HEK293 (cell line): ENCODE results near the gene ADAMTS4.
A peak's percentile ranks its signal among the peaks of the same experiment; 100 is the strongest.

Source experiments
- CTCF ChIA-PET: fragments of 350-600 bp; formaldehyde crosslinking; extraction: SDS; loops from one replicate; lab custom pipeline; 2021; ENCODE audit warnings: antibody characterized with exemption; lab: Yijun Ruan, JAX
- POLR2A ChIA-PET: fragments of 300-600 bp; formaldehyde crosslinking; extraction: SDS; loops from one replicate; lab custom pipeline; 2020; ENCODE audit warnings: antibody characterized with exemption, inconsistent platforms; lab: Yijun Ruan, JAX
- H3K27ac ChIP-seq: fragments of 200-500 bp; sonication (Bioruptor generic); 2 replicates; pipeline ENCODE4 v1.5.1; 2014; ENCODE audit warnings: low read depth, low read length, control low read depth, inconsistent platforms; ENCODE audit errors: extremely low read depth
- H3K36me3 ChIP-seq, 2 experiments: fragments of 200-500 bp in 1 of 2; sonication (Bioruptor generic) in 1 of 2; 1 replicate in 1 of 2; 2 replicates in 1 of 2; pipeline ENCODE4 v1.5.1; 2014 to 2017; ENCODE audit warnings: inconsistent platforms in 2 of 2, low read length in 2 of 2; ENCODE audit not compliant: control insufficient read depth in 2 of 2, insufficient read depth in 1 of 2
- H3K4me1 ChIP-seq: fragments of 200-500 bp; sonication (Bioruptor generic); 2 replicates; pipeline ENCODE4 v1.5.1; 2014; ENCODE audit warnings: mild to moderate bottlenecking, low read length, inconsistent platforms; ENCODE audit not compliant: control insufficient read depth, insufficient read depth
- H3K4me3 ChIP-seq: 2 replicates; pipeline ENCODE4 v1.5.1; 2011; ENCODE audit warnings: low read depth, mild to moderate bottlenecking, control low read depth, low read length, moderate library complexity
- H3K9me3 ChIP-seq: fragments of 200-500 bp; sonication (Bioruptor generic); 2 replicates; pipeline ENCODE4 v1.5.1; 2014; ENCODE audit warnings: low read depth, low read length, inconsistent platforms; ENCODE audit not compliant: control insufficient read depth, insufficient read depth
- KLF1 ChIP-seq: fragments of 450-650 bp; formaldehyde crosslinking; IDR thresholded peaks from 2 replicates; pipeline ENCODE4 v1.5.1; 2016; ENCODE audit warnings: missing biosample characterization, missing genetic modification characterization
- KLF7 ChIP-seq: fragments of 450-650 bp; formaldehyde crosslinking; IDR thresholded peaks from 2 replicates; pipeline ENCODE4 v1.5.1; 2016; ENCODE audit warnings: missing biosample characterization, missing genetic modification characterization, borderline replicate concordance
- SCRT1 ChIP-seq: fragments of 450-650 bp; formaldehyde crosslinking; IDR thresholded peaks from 2 replicates; pipeline ENCODE4 v1.5.1; 2016; ENCODE audit warnings: missing biosample characterization, missing genetic modification characterization, borderline replicate concordance
- ZBTB1 ChIP-seq: fragments of 450-650 bp; formaldehyde crosslinking; IDR thresholded peaks from 2 replicates; pipeline ENCODE4 v1.5.1; 2016; ENCODE audit warnings: missing biosample characterization, missing genetic modification characterization
- ZBTB17 ChIP-seq: fragments of 450-650 bp; formaldehyde crosslinking; IDR thresholded peaks from 2 replicates; pipeline ENCODE4 v1.5.1; 2016; ENCODE audit warnings: missing biosample characterization, missing genetic modification characterization
- ZBTB20 ChIP-seq: fragments of 450-650 bp; formaldehyde crosslinking; IDR thresholded peaks from 2 replicates; pipeline ENCODE4 v1.5.1; 2016; ENCODE audit warnings: missing biosample characterization, missing genetic modification characterization
- ZEB2 ChIP-seq: fragments of 450-650 bp; formaldehyde crosslinking; IDR thresholded peaks from 2 replicates; pipeline ENCODE4 v1.5.1; 2016; ENCODE audit warnings: missing biosample characterization, missing genetic modification characterization
- ZNF26 ChIP-seq: fragments of 450-650 bp; formaldehyde crosslinking; IDR thresholded peaks from 2 replicates; pipeline ENCODE4 v1.5.1; 2016; ENCODE audit warnings: missing biosample characterization, missing genetic modification characterization
- ZNF266 ChIP-seq: fragments of 450-650 bp; formaldehyde crosslinking; IDR thresholded peaks from 2 replicates; pipeline ENCODE4 v1.5.1; 2016; ENCODE audit warnings: missing biosample characterization, missing genetic modification characterization, low read depth
- ZNF292 ChIP-seq: fragments of 450-650 bp; formaldehyde crosslinking; IDR thresholded peaks from 2 replicates; pipeline ENCODE4 v1.5.1; 2016; ENCODE audit warnings: low read depth, missing biosample characterization, missing genetic modification characterization, borderline replicate concordance
- ZNF341 ChIP-seq: fragments of 450-650 bp; formaldehyde crosslinking; IDR thresholded peaks from 2 replicates; pipeline ENCODE4; 2016; ENCODE audit warnings: low read depth, missing biosample characterization, missing genetic modification characterization
- ZNF366 ChIP-seq: fragments of 450-650 bp; formaldehyde crosslinking; conservative IDR thresholded peaks from 2 replicates; pipeline ENCODE4 v1.5.1; 2016; ENCODE audit warnings: missing biosample characterization, missing genetic modification characterization
- ZNF404 ChIP-seq: fragments of 450-650 bp; formaldehyde crosslinking; IDR thresholded peaks from 2 replicates; pipeline ENCODE4 v1.5.1; 2017; ENCODE audit warnings: missing biosample characterization, missing genetic modification characterization
- ZNF416 ChIP-seq: fragments of 450-650 bp; formaldehyde crosslinking; IDR thresholded peaks from 2 replicates; pipeline ENCODE4 v1.5.1; 2016; ENCODE audit warnings: missing biosample characterization, missing genetic modification characterization
- ZNF501 ChIP-seq: fragments of 450-650 bp; formaldehyde crosslinking; IDR thresholded peaks from 2 replicates; pipeline ENCODE4 v1.5.1; 2016; ENCODE audit warnings: missing biosample characterization, missing genetic modification characterization
- ZNF518A ChIP-seq: fragments of 450-650 bp; formaldehyde crosslinking; conservative IDR thresholded peaks from 2 replicates; pipeline ENCODE4 v1.5.1; 2016; ENCODE audit warnings: low read depth, missing biosample characterization, missing genetic modification characterization
- ZNF580 ChIP-seq: fragments of 450-650 bp; formaldehyde crosslinking; IDR thresholded peaks from 2 replicates; pipeline ENCODE4 v1.5.1; 2016; ENCODE audit warnings: missing biosample characterization, missing genetic modification characterization
- ZNF596 ChIP-seq: fragments of 450-650 bp; IDR thresholded peaks from 2 replicates; pipeline ENCODE4 v1.5.0; 2018; ENCODE audit warnings: missing biosample characterization, mild to moderate bottlenecking, missing genetic modification characterization, moderate library complexity
- ZNF623 ChIP-seq: fragments of 450-650 bp; formaldehyde crosslinking; IDR thresholded peaks from 2 replicates; pipeline ENCODE4 v1.5.1; 2016; ENCODE audit warnings: missing biosample characterization, missing genetic modification characterization
- ZNF626 ChIP-seq: fragments of 450-650 bp; sonication (Bioruptor Pico); formaldehyde crosslinking; IDR thresholded peaks from 2 replicates; pipeline ENCODE4 v1.5.1; 2018; ENCODE audit warnings: missing biosample characterization, missing genetic modification characterization, inconsistent platforms
- ZNF660 ChIP-seq: fragments of 450-650 bp; IDR thresholded peaks from 2 replicates; pipeline ENCODE4 v1.5.1; 2018; ENCODE audit warnings: missing biosample characterization, mild to moderate bottlenecking, missing genetic modification characterization
- ZNF692 ChIP-seq: fragments of 450-650 bp; formaldehyde crosslinking; IDR thresholded peaks from 2 replicates; pipeline ENCODE4 v1.5.1; 2016; ENCODE audit warnings: missing biosample characterization, missing genetic modification characterization
- ZSCAN30 ChIP-seq: fragments of 450-650 bp; IDR thresholded peaks from 2 replicates; pipeline ENCODE4 v1.5.1; 2018; ENCODE audit warnings: missing biosample characterization, mild to moderate bottlenecking, missing genetic modification characterization, moderate library complexity
- TF ChIP-seq, protein P1 (sequence below): fragments of 450-650 bp; formaldehyde crosslinking; IDR thresholded peaks from 2 replicates; pipeline ENCODE4 v1.5.1; 2017; ENCODE audit warnings: missing biosample characterization, missing genetic modification characterization

Gene ADAMTS4

DNA sequence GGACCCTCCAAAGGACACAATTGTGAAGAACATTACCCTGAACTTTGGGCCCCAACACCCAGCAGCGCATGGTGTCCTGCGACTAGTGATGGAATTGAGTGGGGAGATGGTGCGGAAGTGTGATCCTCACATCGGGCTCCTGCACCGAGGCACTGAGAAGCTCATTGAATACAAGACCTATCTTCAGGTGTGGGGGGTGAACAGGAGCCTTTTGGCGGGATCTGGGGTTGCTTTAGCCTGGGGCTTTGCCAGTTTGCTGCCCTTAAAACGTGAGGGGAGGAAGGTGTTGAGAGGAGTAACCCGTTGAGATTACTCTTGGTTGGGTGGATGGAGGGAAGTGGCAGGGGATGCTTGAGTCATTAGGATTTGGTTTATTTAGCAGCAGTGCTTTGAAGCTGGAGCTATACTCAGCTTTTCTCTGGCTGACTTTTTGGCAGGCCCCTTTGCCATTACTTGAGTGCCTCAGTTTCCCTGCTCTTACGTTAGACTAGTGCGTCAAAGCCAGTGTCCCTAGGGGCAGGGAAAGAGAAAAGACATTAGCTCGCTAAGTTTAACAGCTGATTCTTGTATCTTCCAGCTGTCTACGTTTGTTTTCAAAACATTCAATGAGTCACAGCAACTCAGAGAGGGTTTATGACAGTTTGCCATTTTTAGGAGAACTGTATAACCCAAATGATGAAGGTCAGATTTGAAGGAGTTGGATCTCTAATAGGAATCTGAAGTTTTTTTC is 7.7 kb upstream of the ADAMTS4 start:
- no peaks in the 10 kb centered on the region for H3K9me3 ChIP-seq
- POLR2A ChIA-PET: interaction anchor here (0.6 kb wide), 1 partner anchor 19 kb away, joined by 7 read pairs; the partner anchor contains the start of gene TOMM40L

GRCh38 chr1:161201836-161202712 is 3.2 kb upstream of the ADAMTS4 start, which contains the start of gene NDUFS2:
NDUFS2 (plus strand) TSS chr1:161202367; CDS start chr1:161202386, 19 bp downstream.
- POLR2A ChIA-PET: interaction anchor here (0.6 to 2.2 kb wide), 15 partner anchors 9 to 188 kb away, joined by 3 to 22 read pairs (median 4); partner anchors contain the start of genes B4GALT3, FCER1G, PPOX and TOMM40L
- CTCF ChIA-PET: interaction anchor here (0.6 to 4.9 kb wide), 14 partner anchors 9 to 941 kb away, joined by 3 to 32 read pairs (median 3); partner anchors contain the start of genes APOA2, PPOX, SDHC and TOMM40L
- Histone ChIP-seq H3K9me3 (no peaks in the 10 kb centered on the region), H3K4me1 (peaks cover 9% of the 10 kb centered on the region; the same call in 1 of the 2 replicates), H3K27ac (peak within 1 kb of the TSS; percentile 72), H3K36me3 (peaks cover 17 to 39% of the 10 kb centered on the region in 2 experiments; a peak in 2 of 3 replicates), H3K4me3 (peak within 1 kb of the TSS; percentile 56)
- TF ChIP-seq ZNF626: no peak
- TF ChIP-seq KLF7: peak; percentile 33; the same call in 1 of the 2 replicates
- TF ChIP-seq ZNF404 (tag by site-specific recombination): no peak
- TF ChIP-seq ZNF518A (tag by site-specific recombination): peak; percentile 75
- TF ChIP-seq ZNF341 (tag by site-specific recombination): peak; percentile 93
- no peak for TF ChIP-seq ZNF623 (tag by site-specific recombination)
- TF ChIP-seq ZNF266 (tag by site-specific recombination): no peak
- TF ChIP-seq ZEB2 (tag by site-specific recombination): 0 out of 2 replicates have a peak, but pooled peaks have one; percentile 46
- TF ChIP-seq KLF1 (tag by site-specific recombination): 0 out of 2 replicates have a peak, but pooled peaks have one; percentile 9
- peak; percentile 84 for TF ChIP-seq ZNF580 (tag by site-specific recombination)
- 0 out of 2 replicates have a peak, but pooled peaks have one; percentile 47 for TF ChIP-seq ZNF692
- TF ChIP-seq, protein P1, sequence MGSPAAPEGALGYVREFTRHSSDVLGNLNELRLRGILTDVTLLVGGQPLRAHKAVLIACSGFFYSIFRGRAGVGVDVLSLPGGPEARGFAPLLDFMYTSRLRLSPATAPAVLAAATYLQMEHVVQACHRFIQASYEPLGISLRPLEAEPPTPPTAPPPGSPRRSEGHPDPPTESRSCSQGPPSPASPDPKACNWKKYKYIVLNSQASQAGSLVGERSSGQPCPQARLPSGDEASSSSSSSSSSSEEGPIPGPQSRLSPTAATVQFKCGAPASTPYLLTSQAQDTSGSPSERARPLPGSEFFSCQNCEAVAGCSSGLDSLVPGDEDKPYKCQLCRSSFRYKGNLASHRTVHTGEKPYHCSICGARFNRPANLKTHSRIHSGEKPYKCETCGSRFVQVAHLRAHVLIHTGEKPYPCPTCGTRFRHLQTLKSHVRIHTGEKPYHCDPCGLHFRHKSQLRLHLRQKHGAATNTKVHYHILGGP: no peak
- peak; percentile 100 for TF ChIP-seq ZBTB17 (tag by site-specific recombination)
- 0 out of 2 replicates have a peak, but pooled peaks have one; percentile 22 for TF ChIP-seq ZNF366 (tag by site-specific recombination)
- peak; percentile 29; the same call in 1 of the 2 replicates for TF ChIP-seq ZNF596 (tag by site-specific recombination)
- 0 out of 2 replicates have a peak, but pooled peaks have one; percentile 35 for TF ChIP-seq ZSCAN30 (tag by site-specific recombination)
- TF ChIP-seq ZNF26 (tag by site-specific recombination): no peak
- TF ChIP-seq ZNF501 (tag by site-specific recombination): peak; percentile 79
- peak; percentile 52 for TF ChIP-seq ZNF660

More for the DNA sequence above, 7.7 kb upstream of the ADAMTS4 start:
- peaks cover under 1% of the 10 kb centered on the region; the same call in 1 of the 2 replicates for H3K4me1 ChIP-seq
- H3K36me3 ChIP-seq: peaks cover 38 to 76% of the 10 kb centered on the region in 2 experiments
- CTCF ChIA-PET: interaction anchor here (0.6 to 4.9 kb wide), 7 partner anchors 14 to 196 kb away, joined by 3 to 32 read pairs (median 5); partner anchors contain the start of genes APOA2 and TOMM40L
- H3K27ac ChIP-seq: no peak overlapping the region
- no peak for TF ChIP-seq ZBTB20 (tag by site-specific recombination)
- no peak for TF ChIP-seq SCRT1
- no peak for TF ChIP-seq ZNF416 (tag by site-specific recombination)
- no peak for TF ChIP-seq ZBTB1 (tag by site-specific recombination)
- no peak for TF ChIP-seq ZNF292 (tag by site-specific recombination)
- no peak overlapping the region for H3K4me3 ChIP-seq
